BE2C (cell line): ENCODE data around the gene YDJC.
A peak's percentile ranks its signal among the peaks of the same experiment; 100 is the strongest.

Experiments
- DNase-seq: peaks from one replicate; pipeline ENCODE4 v3.0.0-alpha.2; 2020
- H3K27me3 ChIP-seq: fragments of 250-450 bp; sonication (Bioruptor Pico); 2 replicates; pipeline ENCODE4 v1.5.1; 2020; ENCODE audit warnings: mild to moderate bottlenecking
- H3K36me3 ChIP-seq: fragments of 250-450 bp; sonication (Bioruptor Pico); 2 replicates; pipeline ENCODE4 v1.5.1; 2020; ENCODE audit warnings: mild to moderate bottlenecking
- H3K4me1 ChIP-seq: fragments of 250-450 bp; sonication (Bioruptor Pico); 2 replicates; pipeline ENCODE4 v1.5.1; 2020
- H3K4me3 ChIP-seq: 2 replicates; pipeline ENCODE4 v1.5.1; 2011; ENCODE audit warnings: low read depth, low read length
- H3K9me3 ChIP-seq: fragments of 250-450 bp; sonication (Bioruptor Pico); 2 replicates; pipeline ENCODE4 v1.5.1; 2020
- TF ChIP-seq, protein P1 (sequence below): IDR thresholded peaks from 2 replicates; pipeline ENCODE4 v1.5.1; 2012; ENCODE audit warnings: mild to moderate bottlenecking, low read depth, low read length

YDJC gene

DNA sequence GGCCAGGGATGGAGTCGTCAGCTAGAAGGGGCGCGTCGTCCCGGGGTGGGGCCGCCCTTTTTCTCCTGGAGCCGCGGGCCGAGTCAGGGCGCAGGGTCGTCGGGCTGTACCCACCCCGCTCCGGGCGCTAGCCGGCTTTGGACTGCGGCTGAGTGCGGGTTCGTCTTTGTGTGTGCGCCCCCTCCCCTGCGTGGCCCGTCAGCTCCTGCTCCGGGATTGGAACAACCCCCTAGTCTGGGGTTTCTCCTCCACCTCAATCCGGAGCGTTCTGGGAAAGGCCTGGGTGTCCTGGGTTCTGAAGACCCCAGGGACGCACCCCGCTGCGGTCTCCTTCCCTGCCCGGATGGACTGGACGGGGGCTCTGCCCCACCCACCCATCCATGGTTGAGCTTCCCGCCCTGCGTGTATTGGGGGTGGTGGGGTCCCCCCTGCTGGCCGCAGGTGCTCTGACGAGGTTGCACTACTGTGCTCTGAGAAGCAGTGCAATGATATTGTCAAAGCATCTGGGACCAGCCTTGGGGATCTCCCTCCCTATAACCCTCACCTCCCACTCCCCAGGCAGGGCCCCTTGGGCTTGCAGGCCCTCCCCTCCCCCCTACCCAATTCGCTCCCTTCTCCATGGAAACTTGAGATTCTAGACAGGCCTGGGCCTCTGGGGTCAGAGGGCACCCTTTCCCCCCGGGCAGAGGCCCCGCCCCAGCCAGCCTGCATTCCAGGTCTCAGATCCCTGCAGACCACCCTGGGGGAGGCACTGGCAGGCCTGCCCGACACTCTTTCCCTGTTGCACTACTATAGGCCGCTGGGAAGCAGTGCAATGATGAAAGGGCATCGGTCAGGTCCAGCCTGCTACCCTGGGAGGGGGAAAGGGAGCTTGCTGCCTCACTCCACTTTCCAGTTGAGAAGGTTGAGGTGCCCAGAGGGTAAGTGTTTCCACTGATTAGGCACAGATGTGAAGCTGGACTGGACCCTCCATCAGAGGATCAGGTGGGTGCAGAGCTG is 23.0 kb upstream of the YDJC start:
- DNase-seq = no peak
- TF ChIP-seq, protein P1, sequence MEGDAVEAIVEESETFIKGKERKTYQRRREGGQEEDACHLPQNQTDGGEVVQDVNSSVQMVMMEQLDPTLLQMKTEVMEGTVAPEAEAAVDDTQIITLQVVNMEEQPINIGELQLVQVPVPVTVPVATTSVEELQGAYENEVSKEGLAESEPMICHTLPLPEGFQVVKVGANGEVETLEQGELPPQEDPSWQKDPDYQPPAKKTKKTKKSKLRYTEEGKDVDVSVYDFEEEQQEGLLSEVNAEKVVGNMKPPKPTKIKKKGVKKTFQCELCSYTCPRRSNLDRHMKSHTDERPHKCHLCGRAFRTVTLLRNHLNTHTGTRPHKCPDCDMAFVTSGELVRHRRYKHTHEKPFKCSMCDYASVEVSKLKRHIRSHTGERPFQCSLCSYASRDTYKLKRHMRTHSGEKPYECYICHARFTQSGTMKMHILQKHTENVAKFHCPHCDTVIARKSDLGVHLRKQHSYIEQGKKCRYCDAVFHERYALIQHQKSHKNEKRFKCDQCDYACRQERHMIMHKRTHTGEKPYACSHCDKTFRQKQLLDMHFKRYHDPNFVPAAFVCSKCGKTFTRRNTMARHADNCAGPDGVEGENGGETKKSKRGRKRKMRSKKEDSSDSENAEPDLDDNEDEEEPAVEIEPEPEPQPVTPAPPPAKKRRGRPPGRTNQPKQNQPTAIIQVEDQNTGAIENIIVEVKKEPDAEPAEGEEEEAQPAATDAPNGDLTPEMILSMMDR = no peak
- Histone ChIP-seq H3K9me3 (no peaks in the 10 kb centered on the region), H3K27me3 (no peaks in the 10 kb centered on the region), H3K4me3 (peak overlapping the region; percentile 90), H3K4me1 (no peaks in the 10 kb centered on the region; the same call in 1 of the 2 replicates), H3K36me3 (peaks cover 20% of the 10 kb centered on the region)

DNA sequence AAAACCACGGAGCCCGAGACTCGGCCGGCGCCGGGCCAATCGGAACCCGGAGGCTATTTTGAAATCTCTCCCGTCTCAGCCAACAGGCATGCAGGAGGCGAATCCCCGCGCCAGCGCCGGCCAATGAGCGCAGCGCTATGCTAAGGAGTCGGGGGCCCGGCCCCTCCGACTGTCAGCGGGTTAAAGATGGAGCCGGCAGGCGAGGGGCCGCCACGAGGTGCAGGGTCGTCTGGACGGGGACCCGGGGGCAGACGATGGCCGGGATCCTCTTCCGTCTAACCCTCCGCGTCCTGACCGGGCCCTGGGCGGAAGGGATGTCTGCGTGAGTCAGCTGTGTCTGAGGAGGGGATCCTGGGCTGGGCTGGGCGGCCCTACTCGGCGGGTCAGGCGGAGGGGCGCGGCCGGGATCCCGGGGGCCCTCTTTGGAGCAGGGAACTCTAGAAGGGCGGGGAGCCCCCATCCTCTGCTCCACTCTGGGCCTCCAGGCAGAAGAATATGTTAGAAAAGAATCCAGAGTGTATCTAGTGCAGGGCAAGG is 22.3 kb upstream of the YDJC start:
- DNase-seq = peak; percentile 96
- TF ChIP-seq, protein P1 = no peak
- Histone ChIP-seq H3K4me3 (peak overlapping the region; percentile 90), H3K27me3 (no peaks in the 10 kb centered on the region), H3K9me3 (no peaks in the 10 kb centered on the region), H3K4me1 (no peaks in the 10 kb centered on the region; the same call in 1 of the 2 replicates), H3K36me3 (peaks cover 20% of the 10 kb centered on the region)

DNA sequence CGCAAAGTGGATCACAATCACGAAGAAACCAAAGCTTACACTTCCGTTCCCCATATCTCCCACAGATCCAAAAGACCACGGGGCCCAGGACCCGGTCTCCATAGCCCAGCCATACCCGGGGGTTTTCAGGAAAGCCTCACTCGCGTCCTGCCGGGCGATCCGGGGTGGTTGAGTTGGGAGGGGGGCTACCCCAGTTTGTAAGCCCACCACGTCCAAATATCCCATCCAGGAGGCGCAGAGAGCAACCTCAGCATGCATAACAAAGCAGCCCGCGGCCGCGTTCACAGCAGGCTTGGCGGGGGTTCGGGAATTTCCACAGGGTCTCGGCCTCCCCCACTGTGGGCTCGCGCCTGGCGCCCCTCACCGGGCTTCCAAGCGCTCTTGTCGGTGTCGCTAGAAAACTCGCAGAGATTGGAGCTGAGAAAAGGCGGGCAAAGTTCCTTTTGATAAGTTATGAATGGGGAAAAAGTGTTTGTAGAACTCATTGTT is 21.7 kb upstream of the YDJC start:
- Histone ChIP-seq H3K4me1 (no peaks in the 10 kb centered on the region), H3K4me3 (peak overlapping the region; percentile 90), H3K27me3 (no peaks in the 10 kb centered on the region), H3K9me3 (no peaks in the 10 kb centered on the region), H3K36me3 (peaks cover 20% of the 10 kb centered on the region)
- DNase-seq = no peak
- TF ChIP-seq, protein P1 = no peak

DNA sequence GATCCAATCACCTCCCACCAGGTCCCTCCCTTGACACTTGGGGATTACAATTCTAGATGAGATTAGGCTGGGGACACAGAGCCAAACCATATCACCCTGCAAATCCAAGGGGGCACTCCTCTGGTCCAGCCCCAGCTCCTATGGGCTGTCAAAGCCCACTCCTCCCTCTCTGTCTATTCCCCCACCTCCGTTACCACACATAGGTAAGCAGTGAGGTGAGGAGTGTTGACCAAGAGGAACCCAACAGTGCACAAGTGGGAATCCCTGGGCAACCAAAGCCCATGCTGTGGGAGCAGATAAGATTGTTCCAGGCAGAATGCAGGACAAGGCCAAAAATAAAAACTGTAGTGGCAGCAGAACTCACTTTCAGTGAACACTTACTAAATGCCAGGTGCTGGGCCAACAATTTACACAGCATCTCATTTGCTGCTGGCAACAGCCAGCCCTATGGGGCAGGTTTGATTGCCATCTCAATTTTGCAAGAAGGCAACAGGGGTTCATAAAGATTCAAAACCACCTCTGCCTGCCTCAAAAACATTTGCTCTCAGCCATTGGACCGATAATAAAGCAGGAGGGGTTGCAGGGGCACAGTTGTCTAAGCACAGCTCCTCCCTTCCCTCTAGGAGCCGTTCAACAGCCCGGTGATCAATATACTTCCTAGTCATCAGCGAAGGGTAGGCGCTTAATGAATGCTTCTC is 21.1 kb upstream of the YDJC start:
- no peaks in the 10 kb centered on the region for H3K27me3 ChIP-seq
- no peak for DNase-seq
- no peaks in the 10 kb centered on the region for H3K9me3 ChIP-seq
- H3K4me3 ChIP-seq = peak overlapping the region; percentile 90
- peaks cover 20% of the 10 kb centered on the region for H3K36me3 ChIP-seq
- no peaks in the 10 kb centered on the region for H3K4me1 ChIP-seq
- TF ChIP-seq, protein P1 = no peak

DNA sequence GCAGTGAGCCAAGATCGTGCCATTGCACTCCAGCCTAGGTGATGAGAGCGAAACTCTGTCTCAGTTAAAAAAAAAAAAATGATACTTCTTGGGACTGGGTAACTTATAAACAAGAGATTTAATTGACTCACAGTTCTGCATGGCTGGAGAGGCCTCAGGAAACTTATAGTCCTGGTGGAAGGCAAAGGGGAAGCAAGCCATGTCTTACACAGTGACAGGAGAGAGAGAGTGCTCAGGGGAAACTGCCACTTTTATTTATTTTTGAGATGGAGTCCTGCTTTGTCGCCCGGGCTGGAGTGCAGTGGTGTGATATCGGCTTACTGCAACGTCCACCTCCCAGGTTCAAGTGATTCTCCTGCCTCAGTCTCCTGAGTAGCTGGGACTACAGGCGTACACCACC is 20.5 kb upstream of the YDJC start:
- H3K9me3 ChIP-seq = no peaks in the 10 kb centered on the region
- no peak for DNase-seq
- peaks cover 20% of the 10 kb centered on the region for H3K36me3 ChIP-seq
- TF ChIP-seq, protein P1 = no peak
- H3K4me1 ChIP-seq = no peaks in the 10 kb centered on the region
- H3K27me3 ChIP-seq = no peaks in the 10 kb centered on the region
- no peak overlapping the region for H3K4me3 ChIP-seq
